ENCODE results near the gene SYTL4.

The SYTL4 gene

GRCh38 chrX:100768679-100769338, 36.9 kb upstream of the SYTL4 start (continued):
- TF ChIP-seq ZNF426 (tag by site-specific recombination; IDR thresholded peaks at IDR 0.05) = 0 out of 2 replicates have a peak, but pooled peaks have one; percentile 7
- no peak for TF ChIP-seq ZNF639 (tag by site-specific recombination; IDR thresholded peaks at IDR 0.05)
- TF ChIP-seq KLF1 (tag by site-specific recombination; IDR thresholded peaks at IDR 0.05) = no peak
- peak; percentile 93 for TF ChIP-seq SETDB1 (IDR thresholded peaks at IDR 0.05; ENCODE audit: insufficient read length, low read length)
- TF ChIP-seq ZFP69B (tag by site-specific recombination; IDR thresholded peaks at IDR 0.05) = no peak
- TF ChIP-seq PRDM4 (tag by site-specific recombination; IDR thresholded peaks at IDR 0.05) = no peak
- TF ChIP-seq CTCF (tag by site-specific recombination; IDR thresholded peaks at IDR 0.05) = peak; percentile 93
- TF ChIP-seq ZNF707 (tag by site-specific recombination; IDR thresholded peaks at IDR 0.05) = no peak
- TF ChIP-seq ZNF354C (tag by site-specific recombination; IDR thresholded peaks at IDR 0.05; ENCODE audit: borderline replicate concordance, low read depth) = no peak
- TF ChIP-seq ZNF433 (tag by site-specific recombination; IDR thresholded peaks at IDR 0.05; ENCODE audit: low read depth) = no peak
- TF ChIP-seq PRDM2 (tag by site-specific recombination; IDR thresholded peaks at IDR 0.05; ENCODE audit: borderline replicate concordance) = no peak
- peak; percentile 52; the same call in 1 of the 2 replicates for TF ChIP-seq TRIM28 (IDR thresholded peaks at IDR 0.05; ENCODE audit: borderline replicate concordance, low read length)
- TF ChIP-seq ZNF585B (tag by site-specific recombination; IDR thresholded peaks at IDR 0.05) = no peak
- no peak for TF ChIP-seq ZSCAN4 (tag by site-specific recombination; IDR thresholded peaks at IDR 0.05)
- TF ChIP-seq HIC1 (tag by site-specific recombination; IDR thresholded peaks at IDR 0.05) = no peak
- TF ChIP-seq ZNF791 (tag by site-specific recombination; IDR thresholded peaks at IDR 0.05) = no peak
- TF ChIP-seq ZNF660 (tag by site-specific recombination; IDR thresholded peaks at IDR 0.05) = peak; percentile 79; the same call in 1 of the 2 replicates
- TF ChIP-seq SCRT1 (tag by site-specific recombination; IDR thresholded peaks at IDR 0.05; ENCODE audit: borderline replicate concordance) = no peak

All from HEK293 (cell line).